Umbilical cord (tissue), 2 donors: ENCODE results near the gene NAXD. TPM values are rescaled to one million over a fixed set of nuclear protein-coding genes. Genes with fewer than 3 reads are reported as not detected.
"Not testable (repeated sequence)": the region's sequence is repeated elsewhere in the genome, so short reads cannot be mapped to it uniquely, and the experiment has no call there.

Experiments
- DNase-seq: peaks from one replicate; pipeline ENCODE4 v3.0.0-alpha.2; 2015; ENCODE audit warnings: low spot score
- total RNA-seq: library from RNA; depleted of rRNA; stranded (reverse); fragments of >200 nt; gene quantifications from one replicate; pipeline ENCODE4 v1.2.3, GENCODE V29; 2014; ENCODE audit warnings: low replicate concordance; ENCODE audit not compliant: insufficient read depth

Gene NAXD
- total RNA-seq, 1 donor from 2014 or later: 13.5 TPM

DNA sequence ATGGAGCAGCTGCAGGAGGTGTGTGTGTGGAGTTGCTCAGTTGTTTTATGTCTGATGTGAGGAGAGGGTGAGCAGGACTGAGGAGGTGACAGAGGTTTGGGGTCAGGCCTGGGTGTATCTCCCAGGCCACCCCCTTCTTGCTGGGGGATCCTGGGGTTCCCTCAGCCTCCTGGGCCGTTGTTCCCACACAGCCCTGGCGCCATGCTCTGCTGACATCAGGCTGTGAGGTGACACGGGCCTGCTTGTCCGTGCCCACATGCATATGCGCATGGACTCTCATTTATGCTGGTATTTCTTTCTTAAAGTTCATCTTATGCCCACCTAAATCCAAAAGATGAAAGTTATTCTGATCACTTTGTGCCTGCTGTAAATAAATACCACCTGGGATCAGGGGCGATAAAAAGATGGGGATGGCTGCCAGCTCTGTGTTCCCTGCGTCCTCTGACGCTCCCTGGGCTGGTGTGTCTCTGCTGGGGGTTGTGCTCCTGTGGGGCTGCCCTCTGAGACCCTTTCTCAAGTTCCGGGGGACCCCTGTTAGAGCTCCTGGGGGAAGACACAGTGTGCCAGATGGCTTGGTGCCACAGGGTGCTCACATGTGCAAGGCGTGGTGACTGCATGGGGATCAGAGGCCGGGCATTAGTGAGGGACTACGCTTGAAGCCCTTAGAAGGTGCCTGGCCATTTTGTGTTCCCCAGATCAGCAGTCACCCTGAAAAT is 12.6 kb downstream of the NAXD start:
- DNase-seq: no peak

DNA sequence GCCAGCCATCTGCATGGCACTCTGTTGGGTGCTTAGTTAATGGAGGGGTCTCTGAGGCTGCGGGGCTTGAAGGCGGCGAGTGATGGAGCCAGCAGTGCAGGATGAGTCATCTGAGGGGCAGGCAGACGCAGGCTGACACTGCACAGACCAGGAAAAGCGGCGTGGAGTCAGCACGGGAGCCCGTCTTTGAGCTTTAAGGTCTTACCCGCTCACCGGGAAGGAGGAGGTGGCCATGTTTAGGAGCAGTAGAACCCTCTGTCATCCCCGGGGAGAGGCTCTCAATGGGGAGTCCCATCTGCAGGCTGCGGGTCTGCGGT is 13.1 kb downstream of the NAXD start:
- DNase-seq: peak; percentile 84

DNA sequence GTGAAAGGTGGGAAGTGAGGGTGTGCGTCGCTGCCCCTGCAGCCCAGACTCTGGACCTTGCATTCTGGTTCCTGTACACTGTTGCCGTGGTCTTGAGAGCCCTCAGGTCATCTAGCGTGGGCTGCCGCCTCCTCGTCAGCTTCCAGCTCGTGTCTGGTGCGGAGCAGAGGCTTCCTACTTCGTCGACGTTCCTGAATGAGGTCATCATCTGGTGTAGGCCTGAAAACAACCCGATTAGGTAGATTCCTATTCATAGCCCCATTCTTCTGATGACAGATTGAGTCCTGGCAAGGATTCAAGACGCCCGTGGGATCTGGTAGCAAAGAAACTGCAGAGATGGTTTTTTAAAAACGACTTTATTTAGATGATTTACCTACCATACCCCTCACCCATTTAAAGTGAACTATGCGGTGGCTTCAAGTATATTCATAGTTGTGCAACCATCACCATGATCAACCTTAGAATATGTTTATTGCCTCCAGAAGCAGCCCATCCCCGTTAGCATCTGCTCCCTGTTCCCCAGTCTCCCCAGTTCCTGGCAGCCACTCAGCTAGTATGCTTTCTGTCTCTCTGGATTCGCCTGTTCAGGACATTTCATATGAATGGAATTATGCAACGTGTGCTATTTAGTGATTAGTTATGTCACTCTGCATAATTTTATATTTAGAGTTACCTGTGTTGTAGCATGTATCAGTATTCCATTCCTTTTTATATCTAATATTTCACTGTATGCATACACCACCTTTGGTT is 13.8 kb downstream of the NAXD start:
- no peak for DNase-seq

- no peak for DNase-seq
Measured at GRCh38 chr13:110629735-110630134, 14.4 kb downstream of the NAXD start.

- DNase-seq: no peak
Measured at GRCh38 chr13:110630566-110631119, 15.3 kb downstream of the NAXD start.

DNA sequence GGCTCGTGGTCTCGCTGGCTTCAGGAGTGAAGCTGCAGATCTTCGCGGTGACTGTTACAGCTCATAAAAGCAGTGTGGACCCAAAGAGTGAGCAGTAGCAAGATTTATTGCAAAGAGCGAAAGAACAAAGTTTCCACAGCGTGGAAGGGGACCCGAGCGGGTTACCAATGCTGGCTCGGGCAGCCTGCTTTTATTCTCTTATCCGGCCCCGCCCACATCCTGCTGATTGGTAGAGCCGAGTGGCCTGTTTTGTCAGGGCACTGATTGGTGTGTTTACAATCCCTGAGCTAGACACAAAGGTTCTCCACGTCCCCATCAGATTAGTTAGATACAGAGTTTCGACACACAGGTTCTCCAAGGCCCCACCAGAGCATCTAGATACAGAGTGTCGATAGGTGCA is 16.9 kb downstream of the NAXD start:
- DNase-seq: not testable (repeated sequence)

- no peak for DNase-seq
Measured at GRCh38 chr13:110633776-110634175, 18.4 kb downstream of the NAXD start.

DNA sequence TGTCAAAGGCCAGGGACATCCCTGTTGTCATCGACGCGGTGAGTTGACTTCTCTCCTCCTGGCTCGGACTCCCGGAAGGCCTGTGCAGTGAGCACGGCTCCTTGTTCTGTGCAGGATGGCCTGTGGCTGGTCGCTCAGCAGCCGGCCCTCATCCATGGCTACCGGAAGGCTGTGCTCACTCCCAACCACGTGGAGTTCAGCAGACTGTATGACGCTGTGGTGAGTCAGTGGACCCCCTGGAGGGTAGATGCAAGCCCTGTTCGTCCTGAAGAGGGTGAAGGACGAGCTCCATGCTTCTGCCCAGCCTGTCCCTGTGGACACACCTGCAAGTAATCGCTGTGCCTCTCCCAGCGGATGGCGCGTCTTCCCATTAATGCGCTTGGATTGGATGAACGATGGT is 19.2 kb downstream of the NAXD start:
- DNase-seq: no peak

DNA sequence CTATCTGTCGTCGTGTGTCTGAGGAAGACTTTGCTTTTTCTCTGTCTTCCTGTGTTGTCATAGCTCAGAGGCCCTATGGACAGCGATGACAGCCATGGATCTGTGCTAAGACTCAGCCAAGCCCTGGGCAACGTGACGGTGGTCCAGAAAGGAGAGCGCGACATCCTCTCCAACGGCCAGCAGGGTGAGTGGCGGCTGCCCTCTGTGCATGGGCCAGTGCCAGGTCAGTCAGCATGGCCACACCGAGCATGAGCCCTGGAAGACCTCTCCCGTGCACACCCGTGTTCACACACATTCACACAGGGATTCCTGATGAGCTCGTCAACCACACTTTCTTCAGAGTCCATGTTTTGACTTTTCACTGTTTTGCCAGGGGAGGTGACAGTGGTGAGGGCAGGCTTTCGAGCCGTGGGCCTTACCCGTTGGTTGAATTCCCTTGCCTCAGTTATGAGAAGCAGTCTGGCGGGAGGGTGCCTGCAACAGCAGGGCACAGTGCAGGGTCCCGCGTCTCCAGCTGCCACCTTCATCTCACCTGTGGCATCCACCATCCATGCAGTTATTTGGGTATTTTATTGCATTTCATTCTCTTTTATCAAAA is 20.2 kb downstream of the NAXD start:
- no peak for DNase-seq

GRCh38 chr13:110636053-110636475 is 20.7 kb downstream of the NAXD start:
- DNase-seq: no peak

GRCh38 chr13:110636701-110637201 is 21.4 kb downstream of the NAXD start:
- no peak for DNase-seq

- no peak for DNase-seq
Measured at GRCh38 chr13:110637275-110637674, 21.9 kb downstream of the NAXD start.

DNA sequence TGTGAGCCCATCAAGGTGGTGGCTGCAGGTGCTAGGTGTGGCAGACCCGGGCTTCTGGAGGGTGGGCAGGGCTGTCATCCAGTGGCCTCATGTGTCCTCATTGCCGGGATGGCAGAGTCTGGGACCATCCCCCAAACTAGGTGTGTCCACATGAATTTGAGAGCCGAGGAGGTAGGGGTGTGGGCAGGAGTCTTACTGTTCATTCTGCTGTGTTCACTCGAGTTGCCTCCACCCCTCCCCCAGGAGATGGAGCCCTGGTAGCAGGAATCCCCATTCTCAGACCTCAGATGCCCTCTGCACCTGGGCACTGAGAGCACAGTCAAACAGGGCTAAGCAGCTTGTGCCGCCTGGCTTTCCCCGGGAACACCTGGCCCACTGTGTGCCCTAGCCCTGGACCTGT is 22.4 kb downstream of the NAXD start:
- no peak for DNase-seq

- DNase-seq: no peak
Measured at GRCh38 chr13:110638257-110638656, 22.9 kb downstream of the NAXD start.

DNA sequence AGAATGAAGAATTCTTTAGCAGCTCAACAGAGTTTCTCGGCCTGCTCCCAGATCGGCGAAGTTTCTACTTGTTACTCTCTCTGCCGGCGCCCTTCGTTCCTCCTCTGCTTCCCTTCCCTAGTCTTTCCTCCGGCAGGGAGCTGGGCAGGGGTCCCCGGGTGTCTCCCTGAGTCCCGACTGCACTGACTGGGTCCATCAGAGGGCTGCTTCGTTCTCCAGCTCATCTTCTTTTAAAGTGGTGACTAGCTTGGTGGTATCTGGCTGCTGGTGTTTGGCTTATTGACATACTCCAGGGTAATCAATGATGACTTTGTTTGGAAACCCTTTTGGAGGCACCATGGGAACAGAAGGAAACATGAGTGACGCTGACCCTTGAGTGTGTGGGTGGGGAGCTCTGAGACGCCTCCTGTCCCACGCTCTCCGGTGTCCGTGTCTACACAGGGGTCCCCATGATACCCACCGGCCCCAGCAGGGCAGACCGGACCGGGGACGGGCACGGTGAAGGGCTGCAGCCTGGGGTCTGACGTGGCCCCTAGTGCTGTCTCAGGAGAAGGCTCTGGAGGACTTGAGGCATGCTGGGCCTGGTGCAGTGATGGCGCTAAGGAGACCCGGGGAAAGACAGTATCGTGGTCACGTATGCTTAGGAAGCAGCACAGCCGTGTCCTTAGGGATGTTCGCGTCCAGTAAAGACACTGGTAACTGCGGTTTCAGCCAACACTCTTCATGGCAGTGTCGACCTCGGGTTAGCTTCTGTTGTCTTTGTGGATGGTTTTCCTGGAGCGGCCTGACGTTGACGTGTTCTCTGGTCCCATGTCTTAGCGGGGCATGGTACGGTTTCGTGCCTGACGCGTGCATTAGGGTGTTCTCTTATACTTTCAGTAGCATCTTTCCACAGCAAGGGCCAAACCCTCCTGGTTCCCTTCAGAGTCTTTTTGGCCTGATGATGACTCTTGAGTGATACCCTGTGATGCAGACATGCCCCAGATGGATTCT is 23.8 kb downstream of the NAXD start:
- no peak for DNase-seq

GRCh38 chr13:110639935-110640334 is 24.6 kb downstream of the NAXD start:
- DNase-seq: no peak

- no peak for DNase-seq
Measured at GRCh38 chr13:110640591-110641029, 25.3 kb downstream of the NAXD start.

GRCh38 chr13:110641055-110642015 is 26.0 kb downstream of the NAXD start:
- no peak for DNase-seq

- DNase-seq: no peak
Measured at GRCh38 chr13:110642291-110642981, 27.1 kb downstream of the NAXD start.
